GM19463 (cell line): ENCODE data around the gene ASPRV1.
"Not testable (repeated sequence)": the region's sequence is repeated elsewhere in the genome, so short reads cannot be mapped to it uniquely, and the experiment has no call there.

Experiments used
- ATAC-seq: cut with Tn5 transposase; IDR thresholded peaks from one replicate; pipeline ENCODE4 v1.9.1; 2021; ENCODE audit warnings: mild to moderate bottlenecking, moderate library complexity; ENCODE audit not compliant: unreplicated experiment

ASPRV1 gene

DNA sequence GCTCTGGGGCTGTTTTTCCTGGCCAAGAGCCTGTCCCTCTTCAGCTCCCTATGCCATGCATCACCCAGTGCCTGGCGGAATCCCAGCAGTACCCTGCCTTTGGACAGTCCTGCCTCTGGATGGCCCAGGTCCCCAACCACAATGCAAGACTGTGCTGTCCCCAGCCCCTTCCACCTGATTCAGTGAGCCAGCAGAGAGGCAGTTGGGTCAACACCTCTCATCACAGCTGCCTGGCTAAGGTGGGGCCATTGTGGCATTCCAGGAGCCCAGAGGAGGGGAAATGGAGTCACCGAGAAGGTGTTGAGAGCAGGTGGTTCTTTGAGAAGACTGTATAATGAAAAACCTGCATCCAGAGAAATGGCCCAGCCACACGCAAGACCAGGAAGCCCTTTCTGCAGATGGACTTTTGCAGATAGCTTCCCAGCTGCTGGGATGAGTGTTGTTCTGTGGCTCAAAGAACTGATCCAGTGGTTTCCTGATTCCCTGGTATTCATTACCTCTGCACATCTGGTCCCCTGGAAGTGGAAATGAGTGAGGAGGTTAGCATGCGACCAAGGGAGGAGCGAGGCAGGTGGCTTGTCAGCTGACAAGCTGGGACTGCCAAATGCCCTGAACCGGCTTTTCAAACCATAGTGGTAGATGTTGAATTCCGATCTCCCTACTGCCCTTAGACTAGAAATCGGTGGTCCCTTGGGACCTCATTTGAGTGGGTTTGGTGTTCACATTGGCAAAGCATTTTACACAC, 1.7 kb upstream of the ASPRV1 start:
- no peak for ATAC-seq

DNA sequence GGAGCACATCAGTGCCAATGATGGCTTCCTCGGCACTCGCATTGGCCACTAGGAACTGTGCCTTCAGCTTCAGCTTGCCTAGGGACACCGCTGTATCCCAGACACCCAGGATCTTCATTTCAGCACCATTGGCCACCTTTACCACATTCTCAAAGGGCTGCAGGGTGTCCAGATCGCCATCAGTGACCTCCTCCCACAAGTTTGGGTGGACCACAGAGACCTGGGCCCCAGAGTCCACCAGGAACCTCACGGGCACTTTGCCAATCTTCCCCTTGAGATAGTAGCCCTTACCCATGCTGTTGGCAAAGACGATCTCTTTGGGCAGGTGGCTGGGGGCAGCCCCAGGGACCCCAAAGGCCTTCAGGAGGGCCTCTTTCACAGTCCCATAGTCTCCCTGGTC, 610 bp downstream of the ASPRV1 start:
- ATAC-seq: no peak

DNA sequence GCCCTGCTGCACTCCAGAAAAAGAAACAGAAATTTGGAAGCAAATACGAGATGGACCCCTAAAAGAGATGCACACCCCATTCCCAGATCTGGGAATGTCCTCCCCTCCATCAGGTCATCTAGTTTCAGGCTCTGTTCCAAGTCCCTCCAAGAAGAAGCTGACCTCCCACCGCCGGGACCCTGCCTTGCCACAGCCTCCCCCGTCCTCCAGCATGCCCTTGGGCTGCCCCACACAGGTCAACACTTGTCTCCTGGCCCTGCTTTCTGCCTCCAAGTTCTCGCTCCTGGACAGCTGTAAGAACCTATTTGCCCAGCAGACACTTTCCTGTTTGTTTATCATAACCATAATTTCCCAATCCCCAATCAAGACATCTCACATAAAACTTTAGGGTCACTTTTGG, 2.0 kb downstream of the ASPRV1 start:
- ATAC-seq: no peak

DNA sequence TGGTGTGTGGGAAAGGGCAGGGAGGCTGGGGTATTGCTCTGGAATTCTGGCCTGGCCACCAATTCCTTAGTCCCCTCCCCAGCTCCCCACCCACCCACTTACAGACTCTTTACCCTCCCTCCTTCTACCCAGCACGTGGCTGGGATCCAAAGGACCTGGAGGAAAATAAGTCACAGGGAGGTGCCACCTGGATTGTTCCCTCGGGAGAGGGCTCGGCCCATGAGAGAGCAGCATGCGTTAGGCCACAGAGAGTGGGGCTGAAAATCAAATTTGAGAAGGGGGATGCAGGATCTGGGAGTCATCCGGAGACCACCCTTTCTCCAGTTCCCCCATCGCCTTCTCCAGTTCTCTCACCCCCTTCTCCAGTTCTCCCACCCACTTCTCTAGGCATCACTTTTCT, 3.0 kb downstream of the ASPRV1 start:
- no peak for ATAC-seq

DNA sequence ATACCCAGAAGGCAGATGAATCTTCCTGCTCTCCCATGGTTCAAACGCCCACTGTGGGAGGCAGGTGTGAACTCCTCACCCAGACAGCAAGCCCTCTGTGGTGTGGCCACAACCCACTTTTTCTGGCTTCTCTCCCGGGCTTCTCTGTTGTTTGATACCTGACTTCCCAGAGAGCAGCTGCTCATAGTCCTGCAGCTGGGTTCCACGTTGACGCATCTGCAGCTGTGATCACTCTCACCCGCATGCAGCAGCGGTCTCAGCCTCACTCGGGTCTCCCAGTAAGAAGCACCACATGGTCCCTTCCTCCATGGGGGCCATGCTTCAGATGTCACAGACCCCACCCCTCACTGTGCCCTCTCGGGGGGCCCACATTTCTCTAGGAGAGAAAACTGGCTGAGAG, 3.5 kb downstream of the ASPRV1 start:
- ATAC-seq: no peak

DNA sequence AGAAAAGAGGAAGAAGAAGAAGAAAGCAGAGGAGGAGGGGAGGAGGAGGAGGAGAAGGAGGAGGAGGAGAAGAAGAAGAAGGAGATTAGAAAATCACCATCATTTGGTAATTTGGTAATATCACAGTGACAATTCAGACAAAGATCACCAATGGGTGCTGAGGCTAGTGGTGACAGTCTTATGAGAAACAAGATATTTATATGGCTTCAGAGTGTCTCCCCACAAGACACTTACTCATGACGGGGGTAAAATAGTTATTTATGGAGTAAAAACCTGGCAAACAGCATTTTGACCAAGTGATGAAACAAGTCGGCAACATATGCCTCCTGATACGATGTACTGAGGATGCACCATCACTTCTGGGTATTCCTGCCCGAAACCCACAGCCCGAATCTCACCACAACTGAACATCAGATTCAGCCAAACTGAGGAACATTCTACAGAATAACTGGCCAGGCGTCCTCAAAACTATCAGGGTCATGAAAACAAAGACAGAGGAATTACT, 4.9 kb downstream of the ASPRV1 start:
- ATAC-seq: no peak

DNA sequence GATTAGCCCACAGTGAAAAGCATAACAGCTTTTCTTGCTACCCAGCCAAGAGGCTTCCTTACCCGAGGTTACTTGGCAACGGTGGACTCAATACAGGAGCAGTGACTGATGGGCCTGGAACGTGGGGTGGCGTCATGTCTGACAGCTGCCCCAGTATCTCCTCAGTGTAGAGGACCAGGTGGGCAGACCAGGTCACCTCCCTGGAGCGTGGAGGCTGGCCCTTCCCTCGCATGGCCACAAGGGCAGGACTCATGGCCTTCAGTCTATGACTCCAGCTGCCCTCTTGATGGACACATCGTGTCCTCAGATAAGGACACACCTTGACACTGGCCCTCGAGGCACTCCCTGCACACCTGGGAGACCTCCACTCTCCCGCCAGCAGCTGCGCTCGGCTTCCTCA, 6.4 kb downstream of the ASPRV1 start:
- no peak for ATAC-seq

DNA sequence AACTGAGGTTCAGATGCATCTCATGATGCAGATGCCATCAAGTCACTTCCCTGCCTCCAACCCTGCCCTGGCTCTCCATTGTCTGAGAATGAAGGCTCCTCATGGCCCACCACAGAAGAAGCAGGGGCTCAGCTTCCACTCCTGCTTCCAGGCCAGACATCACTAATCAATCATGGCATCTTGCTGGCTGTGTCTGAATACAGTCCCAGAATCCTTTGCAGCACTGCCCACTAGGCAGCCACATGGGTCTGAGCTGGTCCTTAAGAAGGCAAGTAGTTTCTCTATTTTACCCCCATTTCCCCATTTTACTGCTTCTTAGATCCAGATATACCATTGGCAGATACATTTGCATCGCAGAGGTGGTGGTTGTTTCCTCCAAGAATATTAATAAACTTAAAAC, 7.3 kb downstream of the ASPRV1 start:
- ATAC-seq: no peak

DNA sequence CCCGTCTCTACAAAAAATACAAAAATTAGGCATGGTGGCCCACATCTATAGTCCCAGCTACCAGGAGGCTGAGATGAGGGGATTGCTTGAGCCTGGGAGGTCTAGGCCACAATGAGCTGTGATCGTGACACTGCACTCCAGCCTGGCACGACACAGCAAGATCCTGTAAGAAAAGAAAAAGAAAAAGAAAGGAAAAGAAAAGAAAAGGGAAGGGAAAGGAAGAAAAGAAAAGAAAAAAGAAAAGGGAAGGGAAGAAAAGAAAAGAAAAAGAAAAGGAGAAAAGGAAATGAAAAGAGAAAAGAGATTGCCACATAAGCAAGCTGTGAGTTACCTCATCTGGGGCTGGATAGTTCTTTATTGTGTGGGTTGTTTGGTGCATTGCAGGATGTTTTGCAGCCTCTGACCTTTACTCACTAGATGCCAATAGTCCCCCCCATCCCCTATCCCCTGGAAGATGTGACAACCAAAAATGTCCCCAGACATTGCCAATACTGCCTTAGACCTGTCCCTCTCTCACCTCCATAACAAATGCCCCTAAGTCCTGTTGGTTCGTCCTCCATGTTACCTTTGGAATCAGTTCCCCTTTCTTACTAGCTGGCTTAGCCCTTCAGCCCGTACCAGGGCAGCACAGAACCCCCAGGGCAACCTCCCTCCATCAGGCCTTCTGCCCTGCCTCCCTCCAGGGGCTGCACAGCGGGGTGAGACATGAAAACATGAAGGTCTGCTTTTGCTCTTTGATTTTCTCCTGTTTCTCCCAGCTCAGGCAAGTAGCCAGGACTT, 8.9 kb downstream of the ASPRV1 start:
- no peak for ATAC-seq

DNA sequence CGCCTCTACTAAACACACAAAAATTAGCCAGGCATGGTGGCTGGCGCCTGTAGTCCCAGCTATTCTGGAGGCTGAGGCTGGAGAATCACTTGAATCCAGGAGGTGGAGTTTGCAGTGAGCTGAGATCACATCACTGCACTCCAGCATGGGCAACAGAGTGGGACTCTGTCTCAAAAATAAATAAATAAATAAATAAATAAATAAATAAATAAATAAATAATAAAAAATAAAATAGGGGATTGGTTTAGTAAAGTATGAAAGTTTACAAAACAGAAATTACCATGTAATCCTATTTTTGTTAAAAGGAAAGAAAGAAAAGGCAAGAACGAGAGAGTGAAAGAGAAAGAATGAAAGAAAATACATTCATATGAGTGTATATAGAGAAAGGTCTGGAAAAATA, 10.8 kb downstream of the ASPRV1 start:
- not testable (repeated sequence) for ATAC-seq

DNA sequence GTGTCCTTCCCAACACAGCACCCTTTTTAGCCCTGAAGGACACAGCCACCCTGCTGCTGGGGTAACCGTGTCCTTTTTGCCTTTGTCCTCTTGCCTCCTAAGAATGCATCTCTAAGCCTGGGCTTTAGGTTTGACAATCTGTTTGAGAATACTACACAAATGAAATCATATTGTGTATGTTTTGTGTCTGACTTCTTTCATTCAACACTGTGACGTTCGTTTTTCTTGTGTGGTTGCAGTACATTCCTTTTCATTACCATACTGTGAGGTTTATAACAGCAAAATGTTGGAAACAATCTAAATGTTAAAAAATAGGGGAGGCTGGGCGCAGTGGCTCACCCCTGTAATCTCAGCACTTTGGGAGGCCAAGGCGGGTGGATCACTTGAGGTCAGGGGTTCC, 11.2 kb downstream of the ASPRV1 start:
- no peak for ATAC-seq

DNA sequence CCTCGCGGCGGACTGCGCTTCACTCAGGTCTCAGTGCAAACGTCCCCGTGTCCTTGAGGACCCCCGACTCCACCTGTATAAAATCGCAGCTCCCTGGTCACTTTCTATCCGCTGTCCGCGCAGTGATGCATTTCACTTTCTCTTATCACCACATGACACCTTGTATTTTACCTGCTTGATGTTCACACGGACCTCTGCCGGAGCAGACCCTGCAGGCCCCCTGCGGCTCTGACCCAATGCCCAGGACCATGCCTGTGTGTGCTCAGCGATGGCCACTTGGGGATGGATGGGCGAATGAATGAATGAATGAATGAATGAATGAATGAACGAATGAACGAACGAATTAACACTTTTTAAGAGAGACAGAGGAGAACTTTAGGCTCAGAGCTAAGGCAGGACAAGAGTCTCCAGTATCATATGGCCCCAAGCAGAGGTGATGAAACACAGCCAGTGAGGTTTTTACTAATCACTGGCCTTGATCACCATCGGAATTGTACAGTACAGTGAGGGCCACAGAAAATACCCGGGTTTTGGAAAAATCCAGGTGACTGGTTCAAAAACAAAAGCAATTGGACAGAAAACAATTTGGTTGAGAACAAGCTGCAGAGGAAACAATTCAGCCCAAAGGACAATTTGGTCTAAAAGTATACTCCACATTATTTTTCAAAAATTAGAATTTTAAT, 12.3 kb downstream of the ASPRV1 start:
- ATAC-seq: no peak

DNA sequence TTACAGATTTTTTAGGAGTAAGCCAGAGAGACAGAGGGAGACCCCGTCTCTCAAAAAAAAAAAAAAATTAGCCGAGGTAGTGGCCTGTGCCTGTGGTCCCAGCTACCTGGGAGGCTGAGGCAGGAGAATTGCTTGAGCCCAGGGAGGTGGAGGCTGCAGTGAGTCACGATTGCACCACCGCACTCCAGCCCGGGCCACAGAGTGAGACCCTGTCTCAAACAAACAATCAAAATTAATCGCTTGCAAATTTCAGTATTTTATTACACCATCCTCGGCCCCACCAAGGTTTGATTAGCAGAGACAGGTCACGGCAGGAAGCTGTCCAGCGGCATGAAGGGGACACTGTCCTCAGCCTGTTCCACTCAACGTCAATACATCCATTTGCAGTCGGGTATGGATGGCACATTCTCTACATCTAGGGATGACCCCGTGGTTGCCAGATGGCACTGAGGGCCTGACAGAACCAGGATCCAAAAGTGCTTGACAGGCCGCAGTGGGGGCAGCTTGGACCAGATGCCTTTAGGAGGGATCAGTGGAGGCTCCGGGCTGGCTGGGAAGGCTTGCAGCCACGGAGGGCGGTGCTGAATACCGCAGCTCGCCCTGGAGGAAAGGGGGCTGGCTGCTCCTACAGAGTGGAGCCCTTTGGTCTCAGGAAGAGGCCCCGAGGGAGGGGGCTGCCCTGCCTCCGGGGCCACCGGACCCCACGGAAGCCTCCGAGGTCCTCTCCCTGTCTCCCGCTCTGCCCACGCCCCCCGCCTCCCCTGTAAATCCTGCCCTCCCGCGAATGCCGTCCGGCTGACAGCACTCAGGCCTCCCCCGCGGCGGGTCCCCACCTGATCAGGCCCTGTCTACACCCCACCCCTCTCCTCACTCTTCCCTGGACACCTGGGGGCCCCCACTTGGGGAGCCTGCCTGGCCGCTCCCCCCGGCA, 13.1 kb downstream of the ASPRV1 start:
- no peak for ATAC-seq

DNA sequence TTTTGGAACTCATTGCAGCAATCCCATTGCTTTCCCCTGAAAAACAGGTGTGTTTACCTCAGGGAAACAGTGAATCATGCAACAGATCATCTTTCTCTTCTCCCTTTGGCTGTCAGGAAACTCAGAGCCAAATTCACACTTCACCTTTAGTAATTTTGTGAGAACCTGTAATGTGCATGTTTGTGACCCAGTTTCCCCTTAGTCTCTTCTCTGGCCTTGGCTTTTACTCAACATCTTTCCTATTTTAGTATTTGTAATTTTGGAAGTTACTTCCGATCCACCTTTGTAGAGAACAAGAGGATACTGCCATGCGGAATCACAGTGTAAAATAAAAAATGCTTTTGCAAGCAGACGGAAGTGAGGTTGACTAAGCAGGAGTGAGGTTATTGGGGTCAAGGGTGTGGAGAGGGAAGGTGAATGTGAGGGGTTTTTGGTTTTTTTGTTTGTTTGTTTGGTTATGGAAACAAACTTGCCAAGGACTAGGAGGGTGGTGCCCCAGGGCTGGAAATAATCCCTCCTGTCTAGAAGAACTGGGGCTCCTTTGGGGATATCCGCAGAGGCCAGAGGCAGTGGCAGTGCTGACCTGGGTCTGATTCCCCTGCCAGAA, 14.0 kb downstream of the ASPRV1 start:
- no peak for ATAC-seq

DNA sequence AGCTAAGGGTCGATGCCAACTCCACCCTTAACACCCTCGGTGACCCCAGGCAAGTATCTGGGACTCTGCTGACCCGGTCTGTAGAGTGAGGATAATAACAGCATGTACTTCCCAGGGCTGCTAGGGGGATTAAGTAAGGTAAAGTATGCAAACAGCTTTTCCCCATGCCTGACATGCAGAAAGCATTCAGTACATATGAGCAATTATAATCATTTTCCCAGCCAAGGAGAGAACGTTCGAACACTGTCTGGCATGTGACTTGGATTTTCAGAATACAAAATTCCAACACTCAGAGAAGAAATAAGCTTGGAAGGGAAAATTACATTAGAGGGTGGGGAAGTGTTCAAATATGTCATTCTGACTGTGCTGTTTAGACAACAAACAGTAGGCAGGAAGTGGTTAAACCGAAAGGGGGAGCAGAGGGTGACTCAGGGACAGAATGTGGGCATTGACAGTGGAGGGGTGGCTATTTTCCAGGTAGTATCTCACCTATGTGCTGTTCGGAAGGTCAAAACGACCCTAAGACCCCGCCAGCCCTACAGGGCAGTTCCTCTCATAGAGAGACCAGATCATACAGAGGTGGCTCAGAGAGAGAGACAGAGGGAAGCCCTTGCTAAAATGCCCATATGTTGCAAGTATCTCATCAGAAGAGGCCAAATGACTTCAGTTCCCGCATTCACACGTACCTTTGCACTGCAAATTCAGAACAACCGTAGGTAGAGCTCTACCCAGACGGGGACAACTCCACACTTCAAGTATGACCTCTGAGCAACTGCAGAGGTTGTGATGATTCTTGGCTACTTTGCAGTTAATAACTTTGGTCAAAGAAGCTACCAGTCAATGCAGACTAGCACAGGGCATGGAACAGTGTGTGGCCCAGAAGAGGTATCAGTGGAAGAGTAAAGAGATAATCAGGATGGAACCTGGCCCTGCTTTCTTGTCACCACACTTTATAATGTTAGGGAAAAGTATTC, 14.8 kb downstream of the ASPRV1 start:
- ATAC-seq: peak; percentile 93

DNA sequence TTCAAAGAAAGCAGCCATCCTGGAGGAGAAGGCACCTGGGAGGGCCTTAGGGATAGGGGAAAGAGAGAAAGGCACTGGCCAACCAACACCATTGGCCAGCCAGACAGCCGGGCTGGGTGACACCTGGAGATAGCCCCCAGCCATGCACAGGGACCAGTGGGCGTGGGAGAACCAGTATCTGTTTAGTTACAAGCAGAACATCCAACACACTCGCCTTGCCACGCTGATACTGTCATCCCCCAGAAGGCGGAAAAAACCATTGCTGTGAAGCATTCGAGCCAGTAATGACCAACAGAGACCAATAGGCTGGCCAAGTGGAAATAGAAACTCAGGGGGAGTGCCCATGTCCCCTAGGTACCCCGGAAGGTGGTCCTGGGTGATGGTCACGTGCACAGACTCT, 15.5 kb downstream of the ASPRV1 start:
- no peak for ATAC-seq

DNA sequence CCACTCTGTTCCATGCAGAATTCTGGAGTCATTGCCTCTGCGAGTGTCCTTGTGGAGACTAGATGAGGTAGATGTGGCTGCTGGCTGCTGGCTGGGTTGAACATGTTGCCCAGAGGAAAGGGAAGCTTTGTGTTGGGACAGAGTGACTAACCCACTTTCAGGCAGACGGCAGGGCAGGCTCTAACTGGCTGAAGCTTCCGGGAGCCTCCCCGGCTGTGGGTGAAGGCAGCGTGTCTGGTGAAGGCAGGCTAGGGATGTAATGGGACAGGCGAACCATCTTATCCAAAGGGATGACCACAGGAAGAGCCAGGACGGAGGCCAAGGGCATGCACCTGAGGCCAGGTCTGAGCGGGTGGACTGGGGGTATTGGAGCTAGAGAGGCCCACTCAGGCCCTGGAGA, 16.0 kb downstream of the ASPRV1 start:
- no peak for ATAC-seq

DNA sequence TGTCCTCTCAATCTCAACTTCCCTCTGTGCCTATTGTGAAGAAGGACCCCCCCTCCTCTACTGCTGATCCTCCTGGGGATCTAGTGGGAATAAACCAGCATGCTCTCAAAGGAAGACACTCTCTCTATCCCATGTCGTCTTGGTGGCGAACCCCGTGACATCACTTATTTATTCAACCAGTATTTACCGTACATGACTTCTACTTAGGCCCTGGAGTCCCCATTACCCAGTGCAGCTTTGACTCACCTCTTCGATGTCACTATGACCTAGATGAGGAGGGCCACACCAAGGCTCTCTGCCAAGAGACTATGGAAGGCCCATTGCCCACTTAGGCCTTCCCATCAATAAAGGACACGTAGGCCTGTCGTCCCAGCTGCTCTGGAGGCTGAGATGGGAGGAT, 16.7 kb downstream of the ASPRV1 start:
- ATAC-seq: no peak
